GM21723 (cell line): Measurements from ENCODE around the gene CYP2W1.

Experiments used
- ATAC-seq: cut with Tn5 transposase; IDR thresholded peaks from one replicate; pipeline ENCODE4 v1.9.1; 2021; ENCODE audit warnings: mild to moderate bottlenecking, moderate library complexity; ENCODE audit not compliant: unreplicated experiment

CYP2W1 gene

DNA sequence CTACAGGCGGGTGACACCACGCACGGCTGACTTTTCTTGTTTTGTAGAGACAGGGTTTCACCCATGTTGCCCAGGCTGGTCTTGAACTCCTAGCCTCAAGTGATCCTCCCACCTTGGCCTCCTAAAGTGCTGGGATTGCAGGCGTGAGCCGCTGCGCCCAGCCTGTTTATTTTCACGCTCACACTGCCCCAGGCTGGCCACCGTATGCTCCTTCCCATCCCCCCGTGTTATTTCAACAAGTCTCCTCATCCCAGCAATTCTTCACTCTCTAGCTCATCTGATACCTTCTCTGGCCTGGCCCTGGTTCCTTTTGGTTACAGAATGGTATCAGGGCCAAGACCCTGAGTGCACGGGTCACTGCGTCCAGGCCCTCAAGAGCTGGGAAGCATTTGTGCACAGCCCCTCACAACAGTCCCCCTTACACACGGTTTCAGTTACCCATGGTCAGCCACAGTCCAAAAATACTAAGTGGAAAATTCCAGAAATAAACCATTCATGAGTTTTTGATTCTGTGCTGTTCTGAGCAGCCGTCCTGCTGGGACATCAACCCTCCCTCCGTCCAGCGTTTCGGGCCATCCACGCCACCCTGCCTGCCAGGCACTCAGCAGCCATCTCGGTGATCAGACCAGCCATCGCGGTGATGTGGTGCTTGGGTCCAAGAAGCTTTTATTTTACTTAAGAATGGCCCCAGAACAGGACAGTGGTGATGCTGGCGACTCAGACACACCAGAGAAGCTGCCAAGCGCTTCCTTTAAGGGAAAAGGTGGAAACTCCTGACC, 16.5 kb upstream of the CYP2W1 start:
- ATAC-seq, result no peak

DNA sequence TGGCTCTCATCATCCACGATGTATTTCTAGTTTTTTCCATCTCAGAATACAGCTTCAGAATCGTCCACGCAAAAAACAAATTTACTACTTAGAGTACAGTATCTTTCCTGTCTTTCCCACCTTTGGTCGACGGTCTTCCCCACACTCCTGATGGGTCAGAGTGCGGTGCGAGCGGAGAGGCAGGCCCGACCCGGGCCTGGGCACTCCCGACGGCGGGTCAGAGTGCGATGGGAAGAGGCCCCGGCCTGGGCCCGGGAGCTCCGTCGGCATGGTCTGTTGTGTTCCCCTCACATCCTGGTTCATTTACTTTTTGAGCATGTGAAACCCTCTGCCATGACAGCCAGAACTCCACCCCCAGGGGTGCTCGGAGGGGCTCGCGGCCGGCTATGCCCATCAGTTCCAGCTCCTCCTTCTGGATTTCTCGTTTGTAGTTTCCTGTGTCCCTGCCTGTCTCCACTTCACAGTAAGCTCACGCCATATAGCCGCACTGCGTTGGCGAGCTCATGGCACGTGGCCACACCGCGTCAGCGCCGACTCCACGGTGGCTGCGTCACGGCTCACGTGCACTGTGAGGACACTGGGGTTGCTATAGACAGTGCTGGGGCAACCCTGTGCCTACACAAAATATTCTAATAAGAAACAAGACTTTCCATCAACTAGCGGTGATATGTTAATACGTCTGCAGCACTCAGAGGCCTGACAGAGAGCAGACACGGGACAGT, 15.5 kb upstream of the CYP2W1 start:
- ATAC-seq, result no peak

DNA sequence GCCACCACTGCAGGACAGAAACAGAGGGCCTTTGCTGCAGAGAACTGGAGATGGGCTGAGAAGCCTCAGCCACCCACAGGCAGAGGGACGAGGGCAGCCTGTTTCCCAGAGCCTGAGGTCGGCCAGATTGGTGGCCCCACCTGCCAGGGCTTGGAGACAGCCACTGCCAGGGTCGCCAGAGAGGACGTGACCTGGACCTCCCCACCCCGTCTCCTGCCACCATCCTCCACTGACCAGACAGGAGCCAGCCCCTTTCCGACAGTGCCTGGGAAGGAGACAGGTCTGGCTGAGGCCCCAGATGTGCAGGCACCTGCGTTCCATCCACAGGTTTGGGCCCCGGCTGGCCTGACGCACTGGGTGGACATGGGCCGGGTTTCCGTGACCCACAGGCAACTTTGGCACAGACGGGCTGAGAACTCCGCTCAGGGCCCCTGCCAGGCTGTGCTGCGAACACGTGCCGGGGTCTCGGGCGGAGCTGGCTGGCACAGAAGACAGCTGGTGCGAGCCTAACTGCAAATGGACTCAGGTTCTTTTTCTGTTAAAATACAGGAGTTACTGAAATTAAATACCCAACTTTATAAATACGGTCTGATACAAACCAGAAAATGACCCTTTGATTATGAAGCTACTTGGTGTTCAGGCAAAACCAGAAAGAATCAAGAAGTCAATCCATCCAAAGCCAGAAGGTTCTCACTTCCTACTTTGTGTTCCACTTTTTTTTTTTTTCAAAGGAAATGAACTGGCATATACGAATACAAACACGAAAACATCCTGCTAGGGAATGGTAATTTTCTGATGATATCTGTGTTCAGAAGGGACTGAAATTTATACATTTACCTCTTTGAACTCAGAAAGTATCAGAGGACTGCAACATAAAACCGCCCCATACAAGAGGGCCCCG, 14.5 kb upstream of the CYP2W1 start:
- no peak for ATAC-seq

DNA sequence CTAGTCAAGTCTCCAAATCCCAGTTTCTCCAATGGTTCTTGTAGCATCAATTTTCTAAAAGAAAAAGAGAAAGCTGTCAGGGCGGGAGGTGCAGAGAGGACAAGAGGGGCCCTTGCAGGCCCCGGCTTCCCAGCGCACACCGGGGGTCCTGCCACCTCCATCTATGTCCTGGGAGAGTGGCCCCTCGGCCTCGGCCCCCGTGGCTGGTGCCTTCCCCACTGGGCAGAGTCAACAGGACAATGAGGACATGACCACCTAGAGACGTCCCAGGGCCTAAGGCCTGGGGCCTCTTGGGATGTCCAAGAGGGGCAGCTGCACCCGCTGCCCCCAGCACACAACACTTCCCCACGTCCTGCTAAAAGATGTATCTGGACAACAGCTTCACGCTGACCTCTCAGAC, 13.6 kb upstream of the CYP2W1 start:
- no peak for ATAC-seq

DNA sequence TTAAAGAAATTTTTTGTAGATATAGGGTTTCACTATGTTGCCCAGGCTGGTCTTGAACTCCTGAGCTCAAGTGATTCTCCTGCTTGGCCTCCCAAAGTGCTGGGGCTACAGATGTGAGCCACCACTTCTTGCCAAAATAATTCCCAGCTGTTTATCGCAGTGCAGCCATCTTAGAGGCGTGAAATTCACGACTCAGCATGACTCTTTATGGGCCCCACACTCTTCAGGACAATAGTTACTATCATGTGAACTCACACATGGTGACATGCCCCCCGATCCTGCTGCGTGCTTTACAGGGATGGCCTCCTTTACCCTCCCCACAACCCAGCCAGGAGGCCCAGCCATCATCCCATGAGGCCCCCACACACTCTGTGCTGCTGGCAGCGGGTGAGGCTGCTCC, 12.2 kb upstream of the CYP2W1 start:
- no peak for ATAC-seq

- ATAC-seq, result no peak
Measured at GRCh38 chr7:972110-972509, 10.9 kb upstream of the CYP2W1 start.

GRCh38 chr7:972676-973309, 10.2 kb upstream of the CYP2W1 start:
- no peak for ATAC-seq

- ATAC-seq, result no peak
Measured at GRCh38 chr7:973312-973711, 9.7 kb upstream of the CYP2W1 start.

DNA sequence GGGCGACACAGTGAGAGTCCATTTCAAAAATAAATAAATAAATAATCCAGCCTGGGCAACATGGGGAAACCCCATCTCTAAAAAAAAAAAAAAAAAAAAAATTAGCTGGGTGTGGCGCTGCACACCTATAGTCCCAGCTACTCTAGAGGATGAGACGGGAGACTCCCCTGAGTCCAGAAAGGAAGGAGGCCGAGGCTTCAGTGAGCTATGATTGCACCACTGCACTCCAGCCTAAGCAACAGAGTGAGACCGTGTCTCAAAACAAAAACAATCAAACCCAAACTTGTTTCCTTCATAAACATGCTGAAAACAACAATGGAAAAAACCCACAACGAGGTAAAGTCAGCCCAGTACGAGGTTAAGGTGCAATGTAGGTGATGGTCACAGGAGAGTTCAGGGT, 8.8 kb upstream of the CYP2W1 start:
- no peak for ATAC-seq

- peak; percentile 83 for ATAC-seq
Measured at GRCh38 chr7:974820-975681, 7.9 kb upstream of the CYP2W1 start, which contains the start of gene COX19. Gene COX19, minus strand, starts transcription at chr7:975549. Its CDS starts 40 bp downstream, at chr7:975509.

- ATAC-seq, result peak; percentile 1
Measured at GRCh38 chr7:975702-976473, 7.1 kb upstream of the CYP2W1 start.

GRCh38 chr7:976901-977325, 6.1 kb upstream of the CYP2W1 start:
- ATAC-seq, result no peak

DNA sequence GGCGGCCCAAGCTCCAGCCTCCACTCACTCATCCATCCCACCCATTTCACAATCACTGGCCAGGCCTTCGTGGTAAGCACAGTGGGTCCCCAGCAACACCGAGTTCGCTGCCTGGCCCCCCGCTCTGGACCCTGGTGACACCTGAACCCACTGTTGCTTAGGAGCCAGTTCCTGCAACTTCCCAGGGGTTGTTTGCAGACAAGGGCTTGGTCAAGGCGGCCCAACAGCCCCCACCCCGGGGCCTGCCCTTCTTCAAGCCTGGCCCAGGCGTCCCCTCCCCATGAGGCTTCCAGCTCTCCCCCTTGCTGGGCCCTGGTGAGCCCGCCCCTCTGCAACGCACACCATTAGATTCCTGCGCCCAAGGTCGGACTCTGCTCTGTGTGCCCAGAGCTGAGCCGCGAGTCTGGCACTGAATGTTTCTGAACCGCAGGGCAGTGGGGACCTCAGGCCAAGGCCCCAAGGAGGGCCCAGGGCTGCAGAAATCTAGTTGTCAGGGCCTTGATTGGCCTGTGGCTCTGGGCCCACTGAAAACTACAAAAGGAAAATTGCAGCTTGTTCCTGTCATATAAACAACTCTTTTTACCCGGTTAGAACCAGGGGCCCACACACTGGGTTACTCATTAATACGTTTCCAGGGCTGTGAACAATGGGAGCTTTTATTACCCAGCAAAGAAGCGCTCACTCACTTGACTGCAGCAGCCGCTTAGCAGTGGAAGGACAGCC, 5.5 kb upstream of the CYP2W1 start:
- ATAC-seq, result no peak

- no peak for ATAC-seq
Measured at GRCh38 chr7:978049-978346, 5.0 kb upstream of the CYP2W1 start.

DNA sequence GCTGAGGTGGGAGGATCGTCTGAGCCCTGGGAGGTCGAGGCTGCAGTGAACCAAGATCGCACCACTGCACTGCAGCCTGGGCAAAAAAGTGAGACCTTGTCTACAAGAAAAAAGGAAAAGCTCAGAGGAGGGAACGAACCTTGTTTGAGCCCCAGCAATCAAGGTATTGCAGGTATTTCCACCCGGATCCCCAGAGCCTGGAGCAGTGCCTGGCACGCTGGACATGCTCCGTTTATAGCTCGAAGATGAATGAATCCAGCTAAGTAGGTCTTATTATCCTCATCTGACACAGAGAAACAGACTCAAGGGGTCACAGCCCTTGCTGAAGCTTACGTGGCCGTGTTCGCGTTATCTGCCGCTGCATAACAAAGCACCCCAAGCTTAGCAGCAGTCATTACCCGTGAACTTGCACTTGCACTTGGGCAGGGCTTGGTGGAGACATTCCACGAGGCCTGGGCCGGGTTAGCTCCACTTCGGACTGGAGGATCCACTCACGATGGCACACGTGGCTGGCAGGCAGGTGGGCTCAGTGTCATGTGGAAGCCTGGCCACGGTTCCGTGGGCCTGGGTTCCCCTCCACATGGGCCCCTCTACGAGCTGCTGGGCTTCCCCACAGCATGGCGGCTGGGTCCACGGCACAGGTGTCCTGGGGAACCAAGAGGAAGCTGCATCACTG, 4.4 kb upstream of the CYP2W1 start:
- no peak for ATAC-seq

DNA sequence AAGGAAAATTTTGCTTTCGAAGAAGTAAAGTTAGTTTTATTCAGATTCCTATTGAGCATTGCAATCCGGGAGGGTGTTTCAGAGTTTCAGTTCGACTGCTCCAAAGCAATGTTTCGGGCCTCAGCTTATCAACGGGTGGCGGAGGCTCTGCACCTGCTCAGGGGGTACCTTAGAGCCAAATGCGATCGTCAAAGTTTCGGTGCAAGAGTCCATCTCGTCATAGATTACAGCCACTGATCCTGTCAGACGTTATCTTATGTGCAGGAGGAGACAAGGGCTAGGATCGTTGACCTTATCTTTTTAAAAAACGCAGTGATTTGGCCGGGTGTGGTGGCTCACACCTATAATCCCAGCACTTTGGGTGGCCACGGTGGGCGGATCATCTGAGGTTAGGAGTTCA, 3.8 kb upstream of the CYP2W1 start:
- no peak for ATAC-seq

- no peak for ATAC-seq
Measured at GRCh38 chr7:979886-980571, 3.0 kb upstream of the CYP2W1 start.
